CD4-positive, alpha-beta T cell treated with Interleukin-21 for 1 hour (primary cell): ENCODE measurements around the gene RHEB.

ENCODE experiments used
- DNase-seq: peaks from one replicate; pipeline ENCODE4 v3.0.0-alpha.2; 2020

Gene RHEB

DNA sequence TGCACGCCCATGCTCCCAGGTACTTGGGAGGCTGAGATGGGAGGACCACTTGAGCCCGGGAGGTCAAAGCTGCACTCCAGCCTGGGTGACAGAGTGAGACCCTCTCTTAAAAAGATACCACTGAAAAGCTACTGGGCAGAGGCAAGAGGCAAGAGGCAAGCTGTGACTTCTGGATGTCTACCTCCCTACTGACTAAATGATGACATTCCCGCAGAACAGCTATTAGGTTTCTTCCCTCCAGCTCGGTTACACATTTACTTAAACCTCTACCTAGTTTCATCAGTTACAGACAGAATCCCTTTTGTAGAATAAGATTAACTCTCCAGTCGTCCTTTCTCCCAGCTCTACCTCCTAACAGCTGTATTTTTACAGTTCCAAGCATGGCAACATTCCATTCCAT lies 21.2 kb downstream of the RHEB start:
- no peak for DNase-seq

DNA sequence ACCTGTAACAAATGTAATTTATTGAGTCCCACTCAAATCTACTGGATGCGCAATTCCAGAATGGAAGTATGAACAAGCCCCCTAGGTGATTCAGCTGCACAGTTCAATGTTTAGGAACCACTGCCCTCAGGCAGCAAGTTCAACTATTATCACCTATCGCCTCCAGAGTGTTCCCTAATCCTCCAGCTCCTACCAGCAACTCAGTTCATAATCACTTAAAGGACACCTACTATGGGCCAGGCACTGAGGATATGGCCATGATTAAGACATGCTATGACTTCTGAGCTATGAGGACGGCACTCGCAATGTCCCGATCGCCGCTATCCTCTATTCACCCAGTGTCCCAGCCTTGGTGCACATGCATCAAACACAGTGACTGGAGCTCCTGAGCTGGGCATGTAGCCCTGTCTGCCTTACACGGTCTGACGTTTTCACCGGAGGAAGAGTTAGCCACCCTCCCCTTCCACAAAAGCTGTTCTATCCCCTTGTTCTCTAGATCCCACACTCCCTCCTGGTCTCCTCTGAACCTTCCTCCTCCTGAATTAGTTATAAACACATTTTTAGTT lies 22.3 kb downstream of the RHEB start:
- DNase-seq: no peak

DNA sequence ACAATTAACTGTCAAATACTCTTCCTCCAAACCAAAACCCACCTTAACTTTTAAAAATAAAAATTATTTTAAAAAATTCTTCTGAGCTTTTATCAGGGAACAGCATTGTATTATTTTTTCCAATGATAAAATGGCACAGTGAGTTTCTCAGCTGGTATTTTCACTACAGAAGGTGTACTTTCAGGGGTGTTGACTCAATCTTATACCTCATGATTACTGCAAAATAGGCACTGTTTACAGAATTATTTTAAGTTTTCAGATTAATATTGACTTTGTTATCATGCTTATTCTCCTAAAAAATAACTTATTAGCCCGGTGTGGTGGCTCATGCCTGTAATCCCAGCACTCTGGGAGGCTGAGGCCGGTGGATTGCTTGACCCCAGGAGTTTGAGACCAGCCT lies 24.3 kb downstream of the RHEB start:
- DNase-seq: no peak

DNA sequence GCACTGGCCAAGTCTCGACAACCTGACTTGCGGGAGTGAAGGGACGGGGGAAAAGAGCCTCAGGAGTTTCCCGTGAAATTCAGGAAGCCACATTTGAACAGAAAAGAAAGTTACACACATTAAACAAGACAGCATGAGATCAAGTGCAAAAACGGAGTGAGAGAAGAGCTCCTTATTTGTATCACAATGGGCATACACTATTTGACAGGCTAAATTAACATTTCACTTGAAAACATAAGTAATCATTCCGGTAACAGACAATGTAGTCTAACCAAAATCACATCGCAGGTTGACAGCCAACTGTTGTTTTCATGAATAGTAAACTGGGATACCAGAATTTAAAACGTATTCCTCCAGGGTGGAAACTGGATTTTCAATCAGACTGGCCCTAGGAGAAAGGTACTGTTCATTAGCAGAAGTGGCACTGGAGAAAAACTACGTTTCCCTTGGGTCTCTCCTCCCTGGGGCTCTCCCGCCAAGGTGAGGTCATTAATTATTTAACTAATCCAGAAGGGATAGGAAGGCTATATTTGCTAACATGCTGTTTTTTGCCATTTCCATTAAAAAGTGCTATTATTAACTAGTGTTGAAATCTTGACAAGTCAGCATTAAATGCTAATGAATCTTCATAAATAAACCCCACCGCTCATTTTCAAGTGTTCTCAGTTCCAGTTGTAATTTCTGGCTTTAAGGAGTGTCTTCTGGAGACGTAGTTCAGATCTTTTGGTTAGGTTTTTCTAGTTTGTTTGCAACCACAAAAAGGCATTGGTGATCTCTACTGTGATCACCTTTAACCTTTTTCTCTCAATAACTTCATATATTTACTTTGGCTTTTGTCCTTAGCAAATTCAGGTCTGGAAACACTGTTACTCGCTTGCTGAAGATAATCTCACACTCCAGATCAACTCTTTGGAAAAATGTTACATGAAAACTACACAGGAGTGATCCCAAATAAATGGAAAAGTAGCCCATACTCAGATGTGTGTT lies 25.1 kb downstream of the RHEB start:
- no peak for DNase-seq

DNA sequence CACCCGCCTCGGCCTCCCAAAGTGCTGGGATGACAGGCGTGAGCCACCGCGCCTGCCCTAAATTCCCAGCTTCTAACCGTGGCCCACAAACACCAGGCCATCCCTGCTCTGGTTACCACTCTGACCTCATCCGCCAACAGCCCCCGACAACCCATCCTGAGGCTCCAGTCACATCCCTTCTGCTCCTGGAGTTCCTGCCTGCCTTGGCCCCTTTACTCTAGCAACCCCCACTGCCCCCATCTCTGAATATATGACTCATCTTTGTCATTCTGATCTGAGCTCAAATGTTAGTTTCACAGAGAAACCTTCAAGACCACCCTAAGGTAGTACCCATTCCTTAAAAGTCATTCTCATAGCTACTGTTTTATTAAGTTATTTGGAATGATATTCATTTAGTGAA lies 26.6 kb downstream of the RHEB start:
- no peak for DNase-seq

DNA sequence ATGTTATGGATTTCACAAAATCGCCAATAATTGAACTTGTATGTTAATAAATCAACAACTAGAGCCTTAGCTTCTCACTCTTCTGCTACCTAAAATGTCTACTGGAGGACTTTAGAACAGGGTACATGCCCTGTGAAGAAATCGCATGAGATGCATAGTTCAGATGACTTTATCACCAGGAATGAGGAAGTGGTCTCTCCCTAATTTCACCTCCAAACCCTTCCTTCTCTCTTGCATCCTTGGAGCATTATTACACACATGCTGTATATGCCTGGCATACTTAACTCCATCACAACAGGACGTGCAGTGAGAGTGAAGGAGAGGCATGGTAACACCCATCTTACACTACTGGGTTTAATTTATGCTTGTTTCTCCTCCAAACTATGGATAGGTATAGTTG lies 27.8 kb downstream of the RHEB start:
- no peak for DNase-seq

DNA sequence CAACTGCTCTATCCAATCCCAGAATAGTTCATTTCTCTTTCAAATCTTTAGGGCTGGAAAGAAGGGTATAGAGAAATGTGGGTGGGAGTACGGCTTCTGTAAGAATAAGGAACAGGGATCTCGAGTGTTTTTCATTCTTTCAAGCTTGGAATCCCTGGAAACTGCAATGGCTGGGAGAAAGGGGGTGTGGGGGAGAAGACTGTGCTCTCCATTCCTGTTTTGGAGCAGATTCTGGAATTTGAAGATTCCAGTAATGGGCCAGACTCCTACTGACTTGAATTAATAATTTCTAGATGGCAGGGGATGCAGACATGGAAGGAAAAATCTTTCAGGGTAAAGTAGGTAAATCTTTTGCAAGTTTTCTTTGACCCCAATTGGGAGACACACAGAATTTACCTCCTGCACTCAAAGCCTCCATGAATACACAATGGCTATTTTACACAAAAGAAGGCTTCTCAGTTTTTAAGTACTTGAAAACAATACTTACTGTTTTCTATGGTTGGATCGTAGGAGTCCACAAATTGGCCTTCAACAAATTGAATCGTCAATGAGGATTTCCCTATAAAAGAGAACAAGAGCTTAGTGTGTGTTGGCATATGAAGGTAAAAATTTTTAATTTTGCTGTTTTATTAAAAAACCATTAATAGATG lies 29.1 kb downstream of the RHEB start:
- no peak for DNase-seq

DNA sequence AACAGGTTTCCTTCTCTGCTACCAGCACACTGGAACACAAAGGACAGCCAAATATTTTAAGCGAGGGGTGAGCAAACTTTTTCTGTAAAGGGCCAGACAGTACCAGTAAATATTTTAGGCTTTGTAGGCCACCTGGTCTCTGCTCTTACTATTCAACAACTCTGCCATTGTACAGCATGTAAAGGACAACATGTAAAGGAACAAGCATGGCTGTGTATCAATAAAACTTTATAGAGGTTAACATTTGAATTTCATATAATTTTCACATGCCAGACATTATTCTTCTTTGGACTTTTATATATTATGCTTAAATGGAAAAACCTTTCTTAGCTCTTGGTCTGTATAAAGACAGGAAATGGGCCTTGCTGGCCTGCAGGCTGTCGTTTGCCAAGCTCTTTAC lies 30.2 kb downstream of the RHEB start:
- DNase-seq: no peak

DNA sequence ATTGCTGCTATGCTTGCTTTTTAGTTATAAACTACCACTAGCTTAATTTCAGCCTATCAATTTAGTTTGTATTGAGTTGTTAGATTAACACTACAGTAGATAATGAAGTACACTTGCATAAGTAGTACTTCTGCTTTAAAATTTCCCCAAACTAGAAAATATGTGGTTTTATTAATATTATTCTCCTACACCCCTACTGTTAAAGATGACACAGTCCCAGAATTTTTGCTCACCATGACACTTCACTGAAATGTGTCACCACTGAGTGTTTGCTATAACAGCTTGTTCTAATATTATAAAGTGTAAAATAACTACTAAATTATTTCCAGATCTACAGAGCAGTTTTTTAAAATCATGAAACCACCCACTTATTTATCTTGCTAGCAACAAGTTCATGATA lies 31.6 kb downstream of the RHEB start:
- DNase-seq: no peak

DNA sequence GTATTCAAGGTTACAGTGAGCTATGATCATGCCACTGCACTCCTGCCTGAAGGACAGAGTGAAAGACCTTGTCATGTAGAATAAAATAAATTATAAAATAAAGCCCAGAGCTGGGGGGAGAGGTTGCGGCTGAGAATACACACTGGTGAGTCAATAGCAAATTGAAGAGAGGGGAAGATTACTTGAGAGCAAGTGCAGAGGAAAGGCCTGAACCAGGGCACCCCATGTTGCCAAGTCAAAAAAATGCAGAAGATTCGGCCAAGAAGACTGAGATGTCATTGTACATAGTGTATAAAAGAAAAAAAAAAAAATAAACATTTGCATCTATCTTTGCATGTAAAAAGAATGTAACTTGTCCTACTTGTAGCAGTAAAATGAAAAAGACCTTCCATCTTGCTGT lies 32.5 kb downstream of the RHEB start:
- DNase-seq: no peak

DNA sequence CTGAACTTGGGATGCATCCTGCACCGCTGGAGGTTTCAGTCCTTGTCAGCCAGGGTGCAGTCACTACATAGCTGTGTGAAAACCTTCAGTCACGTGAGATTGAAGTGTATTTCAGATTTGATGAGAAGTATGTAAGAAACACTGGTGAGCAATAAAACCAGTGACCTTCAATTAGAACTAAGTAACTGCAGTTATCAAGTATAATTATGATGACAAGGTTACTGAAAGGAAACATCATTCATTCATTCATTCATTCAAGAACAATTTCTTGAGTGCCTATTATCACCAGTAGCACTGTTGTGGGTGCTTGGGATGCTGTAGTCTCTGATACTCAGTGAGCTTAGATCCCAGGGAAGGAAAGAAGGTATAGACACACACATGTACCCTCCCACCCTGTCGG lies 33.6 kb downstream of the RHEB start:
- no peak for DNase-seq

DNA sequence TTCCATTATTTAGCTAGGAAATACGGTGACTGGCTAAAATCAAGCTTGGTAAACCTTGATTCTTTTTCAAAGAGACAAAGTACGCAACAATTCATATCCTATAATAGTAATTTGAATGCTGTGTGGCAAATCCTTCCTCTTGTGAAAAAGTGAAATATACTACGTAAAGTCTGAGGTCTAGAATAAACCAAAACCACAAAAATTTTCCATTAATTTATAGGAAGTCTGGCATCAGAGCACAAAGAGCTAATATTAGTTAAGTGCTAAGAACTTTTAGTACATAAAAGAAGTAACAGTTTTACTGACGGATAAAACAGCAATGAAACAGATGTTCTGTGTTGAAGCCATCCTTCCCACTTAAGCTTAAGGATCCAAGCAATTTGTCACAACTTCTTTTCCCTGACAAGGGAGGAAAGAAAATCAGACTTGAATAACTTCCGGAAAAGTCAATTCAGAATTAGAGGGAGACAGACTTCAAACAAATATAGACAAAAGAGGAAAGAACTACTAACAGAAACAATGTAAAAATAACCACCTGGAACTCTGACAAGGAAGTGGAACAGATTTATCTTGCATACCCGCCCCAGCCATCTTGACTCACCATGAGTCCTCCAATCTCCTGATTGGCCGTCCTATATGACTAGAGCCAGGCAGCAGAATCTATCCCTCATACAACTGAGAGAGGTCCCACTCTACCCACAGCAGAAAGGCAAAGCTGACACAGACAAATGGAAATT lies 34.6 kb downstream of the RHEB start:
- DNase-seq: no peak

DNA sequence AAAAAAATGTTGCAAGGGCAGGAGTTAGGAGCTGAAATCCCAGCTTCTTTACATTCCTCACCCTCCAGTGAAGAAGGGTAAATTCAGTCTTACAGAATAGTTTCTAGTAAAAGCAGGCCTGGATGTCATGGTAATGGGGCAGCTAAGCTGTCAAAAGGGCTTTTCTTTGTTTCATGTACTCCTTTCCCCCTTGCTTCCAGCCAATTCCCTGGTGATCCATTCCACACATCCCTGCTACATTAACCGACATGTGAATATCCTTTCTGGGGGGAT lies 36.0 kb downstream of the RHEB start:
- DNase-seq: no peak

DNA sequence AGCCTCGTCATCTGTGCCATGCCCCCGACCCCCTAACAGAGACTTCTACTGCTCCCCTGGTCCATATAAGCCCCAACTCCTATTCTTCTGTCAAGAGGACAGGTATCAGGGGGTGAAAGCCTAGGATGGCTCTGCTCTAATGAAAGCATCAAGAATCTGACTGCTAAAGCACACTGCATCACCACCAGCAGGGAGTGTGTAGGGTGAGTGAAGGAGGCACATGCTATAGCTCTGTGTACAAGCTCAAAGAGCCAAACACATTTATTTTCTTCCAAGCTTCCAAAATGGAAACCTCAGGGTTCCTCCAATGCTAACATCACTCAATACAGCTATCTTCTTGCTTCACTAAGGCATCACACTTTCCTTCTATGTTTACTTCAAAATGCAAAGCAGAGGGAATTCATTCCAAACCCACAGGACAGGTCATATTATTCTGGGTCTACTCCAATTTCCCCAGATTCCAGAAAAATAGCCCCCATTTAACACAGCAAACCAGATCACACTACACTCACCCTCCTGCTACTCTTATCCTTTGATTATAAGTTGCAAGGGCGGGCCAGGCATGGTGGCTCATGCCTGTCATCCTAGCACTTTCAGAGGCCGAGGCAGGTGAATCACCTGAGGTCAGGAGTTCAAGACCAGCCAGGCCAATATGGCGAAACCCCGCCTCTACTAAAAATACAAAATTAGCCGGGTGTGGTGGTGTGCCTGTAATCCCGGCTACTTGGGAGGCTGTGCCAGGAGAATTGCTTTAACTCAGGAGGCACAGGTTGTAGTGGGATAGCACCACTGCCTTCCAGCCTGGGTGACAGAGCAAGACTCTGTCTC lies 36.6 kb downstream of the RHEB start:
- no peak for DNase-seq

DNA sequence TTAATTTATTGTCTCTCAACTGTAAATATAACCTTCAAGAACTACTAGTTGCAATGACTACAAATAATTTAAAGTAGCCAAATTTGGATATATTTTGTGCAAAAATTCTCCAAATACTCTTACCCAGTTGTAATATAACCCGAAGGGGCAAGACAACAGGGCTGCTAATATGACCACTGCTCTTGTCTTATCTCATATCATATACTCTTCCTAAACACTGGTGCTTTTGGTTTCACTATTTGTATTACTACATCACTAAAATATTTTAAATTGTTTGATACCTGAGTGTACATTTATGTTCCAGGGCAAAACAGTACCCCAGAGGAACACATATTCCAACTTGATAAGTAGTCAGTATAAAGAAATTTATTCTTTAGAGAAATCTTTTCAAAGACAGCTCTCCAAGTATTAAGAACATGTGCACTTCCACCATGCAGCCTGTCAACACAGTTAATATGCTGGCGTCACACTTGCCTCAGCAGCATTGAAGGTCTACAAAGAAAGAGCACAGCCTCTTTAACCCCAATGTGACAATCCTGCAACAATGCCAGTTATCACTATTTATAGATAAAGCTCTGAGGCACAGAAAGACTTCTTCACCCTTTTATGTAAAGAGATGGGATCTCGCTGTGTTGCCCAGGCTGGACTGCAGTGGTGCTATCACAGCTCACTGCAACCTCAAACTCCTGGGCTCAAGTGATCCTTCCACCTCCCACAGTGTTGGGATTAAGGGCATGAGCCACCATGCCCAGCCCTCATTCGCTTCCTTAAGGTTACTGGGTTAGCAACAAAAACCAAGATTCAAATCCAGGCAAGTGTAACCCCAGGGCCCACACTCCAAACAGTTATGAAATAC lies 37.8 kb downstream of the RHEB start:
- no peak for DNase-seq

DNA sequence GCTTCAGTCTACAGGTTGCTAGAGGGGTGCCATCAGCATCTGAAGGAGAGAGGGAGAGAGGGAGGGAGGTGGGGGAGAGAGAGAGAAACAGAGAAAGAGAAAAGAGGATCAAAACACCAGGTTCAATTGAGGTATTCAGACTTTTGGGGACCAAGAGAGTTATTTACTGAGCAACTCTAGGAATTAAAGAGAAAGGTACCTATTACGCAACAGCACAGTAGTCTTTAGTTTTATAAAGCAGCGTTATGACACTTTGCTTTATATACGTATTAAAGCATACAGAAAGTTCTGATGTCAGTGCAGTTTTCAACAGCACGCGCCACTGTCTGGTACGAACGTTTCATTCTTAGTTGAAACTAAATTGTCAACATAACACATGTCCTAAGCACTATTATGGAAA lies 41.8 kb downstream of the RHEB start:
- DNase-seq: no peak

DNA sequence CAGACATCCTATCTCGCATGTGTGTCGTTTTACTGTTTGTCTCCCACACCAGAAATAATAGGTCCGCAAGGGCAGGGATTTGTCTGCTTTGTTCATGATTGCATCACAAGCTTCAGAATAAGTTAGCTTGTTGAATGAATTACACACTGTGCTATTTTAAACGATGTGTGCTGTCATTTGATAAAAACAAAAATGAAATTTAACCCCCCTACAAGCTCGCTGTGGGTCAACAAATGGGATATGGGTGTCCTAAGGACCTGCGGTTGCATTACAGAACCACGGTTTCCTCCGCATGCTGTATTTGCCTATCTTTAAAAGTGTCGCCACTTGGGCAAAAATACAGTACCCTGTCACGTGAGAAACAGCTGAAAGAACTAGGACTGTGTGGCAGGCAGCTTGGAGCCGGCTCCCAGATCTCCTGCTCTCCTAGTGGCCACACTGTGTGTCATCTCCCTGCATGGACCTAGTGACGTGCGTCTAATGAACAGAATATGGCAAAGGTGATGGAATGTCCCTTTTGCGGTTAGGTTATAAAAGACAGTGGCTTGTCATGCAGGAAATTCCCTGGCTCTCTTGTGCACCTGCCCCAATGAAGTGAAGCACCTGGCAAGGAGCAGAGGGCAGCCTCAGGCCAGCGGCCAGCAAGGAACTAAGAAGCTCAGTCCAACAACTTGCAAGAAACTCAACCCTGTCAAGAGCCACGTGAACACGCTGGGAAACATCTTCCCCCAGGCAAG lies 46.9 kb downstream of the RHEB start:
- DNase-seq: no peak

DNA sequence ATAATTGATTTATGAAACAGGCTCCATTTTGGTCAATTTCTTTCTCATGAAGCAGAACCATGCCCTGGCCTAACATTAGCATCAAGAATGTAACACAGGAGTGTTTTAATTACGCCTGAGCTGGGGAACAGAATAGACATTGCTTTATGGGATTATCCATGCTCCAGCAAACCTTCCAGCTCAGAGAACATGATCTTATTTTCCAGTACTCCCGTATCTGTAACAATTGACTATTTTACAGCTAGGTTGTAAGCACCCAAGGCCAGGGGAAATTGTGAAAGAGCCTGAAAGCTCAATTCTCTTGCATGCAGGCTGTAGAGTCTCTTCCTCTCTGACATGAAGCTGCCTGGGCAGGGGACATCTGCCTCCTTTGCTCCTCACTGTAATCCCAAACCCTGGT lies 49.0 kb downstream of the RHEB start:
- DNase-seq: no peak

DNA sequence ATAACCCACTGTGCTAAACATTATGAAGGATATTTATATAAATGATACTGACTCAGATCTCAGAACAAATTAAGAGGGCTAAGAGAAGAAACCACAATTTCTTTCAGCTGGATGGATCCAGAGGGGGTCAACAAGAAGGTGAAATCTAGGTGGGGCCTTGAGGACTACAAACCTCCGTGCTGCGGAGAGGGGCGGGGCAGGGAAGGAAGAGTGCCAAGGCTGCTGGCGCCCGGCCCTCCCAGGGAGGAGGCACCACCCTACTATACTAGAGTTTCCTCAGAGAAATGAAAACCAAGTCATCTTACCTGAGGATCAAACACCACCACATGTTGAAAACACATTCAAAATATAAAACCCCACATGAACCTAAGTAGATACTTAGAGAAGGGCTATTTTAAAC lies 50.4 kb downstream of the RHEB start:
- no peak for DNase-seq

DNA sequence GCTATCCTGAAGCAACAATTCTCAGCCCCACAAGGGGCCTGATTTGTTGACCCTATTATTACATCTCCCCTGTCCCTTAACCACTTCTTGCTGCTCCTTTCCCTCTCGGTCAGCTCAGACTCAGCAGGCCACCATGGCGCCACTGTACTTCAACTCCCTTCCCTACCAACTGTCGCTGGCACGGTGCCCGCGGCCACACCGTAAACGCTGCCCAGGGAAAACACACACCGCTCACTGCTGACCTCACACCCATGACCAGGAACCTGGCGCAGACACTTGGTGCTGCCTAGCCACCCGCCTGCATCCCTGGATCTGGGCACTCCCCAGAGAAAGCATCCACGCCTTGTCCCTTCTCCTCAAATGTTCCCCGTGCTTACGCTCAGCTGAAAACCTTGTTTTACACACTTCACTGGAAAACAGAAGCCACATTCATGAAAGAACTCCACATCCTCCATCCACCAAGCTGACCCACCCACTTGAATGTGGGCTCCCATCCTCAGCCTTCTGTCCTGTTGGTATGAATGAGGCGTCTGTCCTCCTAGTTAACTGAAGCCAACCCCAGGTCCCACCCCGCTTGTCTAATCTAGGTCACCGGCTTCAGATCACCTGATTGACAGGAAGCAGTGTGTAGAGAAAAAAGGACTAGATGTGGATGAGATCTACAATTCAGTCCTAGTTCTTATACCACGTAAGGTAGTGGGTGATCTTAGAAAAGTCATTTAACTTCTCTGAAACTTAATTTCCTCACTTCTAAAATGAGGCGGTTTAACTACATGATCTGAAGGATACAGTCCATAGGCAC lies 51.3 kb downstream of the RHEB start:
- DNase-seq: peak; percentile 17
